HG03457 (cell line): ENCODE data around the gene FBL.
A peak's percentile ranks its signal among the peaks of the same experiment; 100 is the strongest.
"Not testable (repeated sequence)": the region's sequence is repeated elsewhere in the genome, so short reads cannot be mapped to it uniquely, and the experiment has no call there.

Experiments used
- ATAC-seq: cut with Tn5 transposase; IDR thresholded peaks from one replicate; pipeline ENCODE4 v1.9.1; 2021; ENCODE audit warnings: moderate number of reproducible peaks; ENCODE audit not compliant: unreplicated experiment

Gene FBL

DNA sequence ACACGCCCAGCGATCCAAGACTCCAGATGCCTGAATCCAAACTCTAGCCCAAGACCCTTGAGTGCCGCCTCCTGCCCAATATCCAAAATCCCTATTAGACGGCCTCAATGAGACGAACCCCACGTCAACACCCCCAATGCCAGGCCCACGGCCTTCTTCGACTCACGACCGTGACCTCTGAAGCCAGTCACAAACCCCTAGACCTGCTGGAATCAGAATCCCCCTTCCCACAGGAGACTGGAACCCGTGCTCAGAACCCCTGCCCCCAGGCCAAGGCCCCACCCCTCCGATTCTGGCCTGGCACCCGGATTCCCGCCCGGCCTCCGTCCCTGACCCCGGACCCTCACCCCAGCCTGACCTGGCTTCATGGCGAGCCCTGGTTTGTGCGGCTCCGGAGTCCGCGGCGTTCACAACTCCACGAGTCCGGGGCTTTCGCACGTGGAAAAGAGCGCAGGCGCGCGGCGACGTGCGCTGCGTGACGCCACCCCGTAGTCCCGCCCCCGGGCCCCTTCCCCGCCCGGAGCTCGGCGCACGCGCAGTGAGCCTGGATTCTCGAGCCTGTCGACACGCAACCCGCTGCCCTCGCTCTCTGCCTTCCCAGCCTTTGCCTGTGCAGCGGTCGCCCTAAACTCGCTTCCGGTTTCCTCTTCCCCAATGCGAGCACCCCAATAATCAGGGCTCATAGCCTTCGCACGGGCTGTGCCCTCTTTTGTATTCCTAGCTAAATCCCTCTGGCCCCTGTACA is at the start of gene FBL:
Gene FBL (minus strand): TSS at position 447 of the 745 bp plus-strand sequence. CDS start 79 bp downstream, at position 368.
- ATAC-seq = peak; percentile 50

DNA sequence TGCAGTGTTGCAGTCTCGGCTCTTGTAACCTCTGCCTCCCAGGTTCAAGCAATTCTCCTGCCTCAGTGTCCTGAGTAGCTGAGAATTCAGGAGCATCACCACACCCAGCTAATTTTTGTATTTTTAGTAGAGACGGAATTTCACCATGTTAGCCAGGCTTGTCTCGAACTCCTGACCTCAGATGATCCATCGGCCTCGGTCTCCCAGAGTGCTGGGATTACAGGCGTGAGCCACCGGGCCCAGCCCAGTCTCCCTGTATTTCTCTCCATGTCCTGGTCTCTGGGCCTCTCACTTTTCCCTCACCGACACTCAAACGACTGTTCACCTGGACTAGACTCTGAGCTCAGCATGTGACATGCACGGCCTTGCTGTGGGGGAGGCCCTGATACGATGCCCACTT is 48.9 kb upstream of the FBL start:
- ATAC-seq = not testable (repeated sequence)

DNA sequence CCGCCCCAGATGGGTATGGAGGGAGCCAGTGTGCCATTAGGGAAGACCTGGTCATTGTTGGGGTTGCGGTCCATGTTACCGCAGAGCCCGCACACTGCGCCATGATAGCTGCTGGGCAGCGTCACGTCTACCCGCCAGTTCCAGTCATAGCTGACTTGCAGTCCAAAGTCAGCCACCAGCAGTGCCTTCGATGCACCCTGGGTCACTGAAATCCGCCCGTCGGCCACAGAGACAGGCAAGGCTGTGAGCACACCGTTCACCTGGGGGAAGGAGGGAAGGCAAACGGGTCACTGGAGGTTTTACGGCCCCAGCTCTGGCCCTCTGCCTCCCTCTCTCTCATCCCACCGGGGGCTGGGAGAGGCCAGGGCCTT is 48.0 kb upstream of the FBL start:
- ATAC-seq = not testable (repeated sequence)

DNA sequence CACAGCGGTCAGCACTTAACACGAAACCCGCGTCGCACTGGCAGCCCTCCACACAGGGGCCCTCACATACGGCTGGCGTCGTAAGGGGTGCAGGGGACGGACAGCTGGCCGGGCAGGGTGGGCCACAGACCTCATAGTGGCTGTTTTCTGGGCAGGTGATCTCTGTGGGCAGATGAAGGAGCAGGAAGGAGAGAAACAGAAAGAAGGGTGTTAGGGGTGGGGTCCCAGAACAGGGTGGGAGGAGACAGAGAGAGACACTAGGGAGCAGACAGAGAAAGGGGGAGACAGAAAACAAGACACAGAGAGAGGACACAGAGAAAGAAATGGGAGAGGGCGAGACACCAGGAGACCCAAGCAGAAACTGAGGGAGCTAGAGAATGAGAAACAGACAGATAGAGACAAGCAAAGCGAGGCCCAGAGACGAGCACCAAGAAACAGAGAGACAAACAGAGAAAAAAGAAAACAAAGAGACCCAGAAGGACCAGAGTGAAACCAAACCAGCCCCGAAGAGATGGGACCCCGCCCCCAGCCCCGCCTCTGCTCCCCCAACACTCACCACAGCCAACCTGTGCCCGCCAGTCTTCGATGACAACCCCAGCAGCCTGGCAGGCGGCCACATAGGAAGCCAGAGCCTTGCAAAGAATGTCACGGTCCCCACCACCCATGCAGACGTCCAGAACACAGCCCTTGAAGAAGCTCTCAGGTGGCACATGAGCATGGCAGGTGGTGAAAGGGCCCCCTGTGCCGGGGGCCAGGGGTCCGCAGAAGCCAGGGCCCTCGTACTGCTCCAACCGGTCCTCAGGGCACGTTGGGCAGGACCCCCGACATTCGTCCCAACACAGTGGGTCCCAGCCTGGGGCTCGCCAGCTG is 47.4 kb upstream of the FBL start:
- ATAC-seq = not testable (repeated sequence)

DNA sequence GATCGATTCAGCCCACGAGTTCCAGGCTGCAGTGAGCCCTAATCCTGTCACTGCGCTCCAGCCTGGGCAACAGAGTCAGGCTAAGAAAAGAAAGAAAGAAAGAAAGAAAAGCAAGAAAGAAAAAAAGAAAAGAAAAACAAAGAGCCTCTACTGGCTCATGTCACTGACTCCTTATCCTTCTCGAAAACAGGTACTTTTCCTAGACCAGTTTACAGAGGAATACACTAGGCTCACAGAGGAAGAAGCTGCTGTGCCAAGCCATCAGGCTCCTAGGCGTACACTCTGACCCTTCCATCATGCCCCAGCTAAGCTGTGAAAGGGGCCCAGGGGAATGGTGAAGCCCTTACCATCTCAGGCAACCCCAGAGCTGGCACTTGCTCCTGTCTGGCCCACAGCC is 46.3 kb upstream of the FBL start:
- not testable (repeated sequence) for ATAC-seq

DNA sequence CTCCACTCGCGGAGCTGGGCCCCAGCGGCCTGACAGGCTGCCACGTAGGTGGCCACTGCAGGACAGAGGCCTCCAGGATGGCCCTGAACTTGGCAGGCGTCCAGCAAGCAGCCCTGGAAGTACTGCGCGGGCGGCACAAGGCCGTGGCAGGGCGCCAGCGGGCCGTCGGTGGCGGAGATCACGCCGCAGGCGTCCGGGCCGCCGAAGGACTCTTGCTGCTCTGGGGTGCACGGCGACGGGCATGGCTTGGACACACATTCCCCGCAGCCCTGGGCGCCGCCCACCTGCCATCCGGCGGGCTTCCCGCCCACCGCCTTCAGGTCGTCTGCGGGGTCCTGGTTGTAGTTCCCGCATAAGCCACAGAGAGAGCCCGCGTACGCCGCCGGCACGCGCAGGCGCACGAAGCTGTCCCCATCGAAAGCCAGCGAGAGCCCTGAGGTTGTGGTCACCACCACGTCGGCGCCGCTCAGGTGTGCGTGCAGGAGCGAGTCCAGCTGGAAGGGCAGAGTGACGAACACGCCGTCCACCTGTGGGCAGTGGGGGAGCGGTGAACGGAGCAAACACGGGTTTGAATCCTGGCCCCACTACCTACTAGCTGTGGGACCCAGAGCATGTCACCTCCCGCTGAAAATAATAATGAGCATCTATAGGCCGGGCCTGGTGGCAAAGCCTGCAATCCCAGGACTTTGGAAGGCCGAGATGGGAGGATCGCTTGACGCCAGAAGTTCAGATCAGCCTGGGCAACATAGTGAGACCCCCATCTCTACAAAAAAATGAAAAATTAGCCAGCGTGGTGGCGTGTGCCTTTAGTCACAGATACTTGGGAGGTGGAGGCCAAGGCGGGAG is 45.7 kb upstream of the FBL start:
- not testable (repeated sequence) for ATAC-seq

DNA sequence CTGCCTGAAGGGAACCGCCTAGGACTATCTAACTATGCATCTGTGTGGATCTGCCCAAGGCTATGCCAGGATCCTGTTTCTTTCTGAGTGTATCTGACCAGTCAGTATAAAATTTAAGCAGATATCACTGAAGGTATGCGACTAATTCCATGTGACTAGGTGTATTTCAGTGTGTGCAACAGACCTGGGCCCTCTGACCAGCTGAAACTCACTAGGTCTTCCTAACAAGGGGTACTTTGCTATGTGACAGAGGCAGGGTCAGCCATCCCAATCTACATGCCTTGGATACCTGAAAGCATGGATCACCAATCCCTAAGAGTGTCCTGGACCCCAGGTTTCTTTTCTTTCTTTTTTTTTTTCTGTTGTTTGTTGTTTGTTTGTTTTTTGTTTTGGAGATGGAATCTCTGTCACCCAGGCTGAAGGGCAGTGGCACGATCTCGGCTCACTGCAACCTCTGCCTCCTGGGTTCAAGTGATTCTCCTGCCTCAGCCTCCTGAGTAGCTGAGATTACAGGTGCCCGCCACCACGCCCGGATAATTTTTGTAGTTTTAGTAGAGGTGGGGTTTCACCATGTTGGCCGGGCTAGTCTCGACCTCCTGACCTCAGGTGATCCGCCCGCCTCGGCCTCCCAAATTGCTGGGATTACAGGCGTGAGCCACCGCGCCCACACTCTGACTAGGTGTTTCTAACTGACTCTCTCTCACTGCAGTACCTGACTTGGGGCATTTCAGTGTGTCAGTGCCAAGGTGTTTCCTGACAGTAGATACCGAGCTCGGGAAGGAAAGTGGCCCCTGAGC is 44.8 kb upstream of the FBL start:
- ATAC-seq = no peak

DNA sequence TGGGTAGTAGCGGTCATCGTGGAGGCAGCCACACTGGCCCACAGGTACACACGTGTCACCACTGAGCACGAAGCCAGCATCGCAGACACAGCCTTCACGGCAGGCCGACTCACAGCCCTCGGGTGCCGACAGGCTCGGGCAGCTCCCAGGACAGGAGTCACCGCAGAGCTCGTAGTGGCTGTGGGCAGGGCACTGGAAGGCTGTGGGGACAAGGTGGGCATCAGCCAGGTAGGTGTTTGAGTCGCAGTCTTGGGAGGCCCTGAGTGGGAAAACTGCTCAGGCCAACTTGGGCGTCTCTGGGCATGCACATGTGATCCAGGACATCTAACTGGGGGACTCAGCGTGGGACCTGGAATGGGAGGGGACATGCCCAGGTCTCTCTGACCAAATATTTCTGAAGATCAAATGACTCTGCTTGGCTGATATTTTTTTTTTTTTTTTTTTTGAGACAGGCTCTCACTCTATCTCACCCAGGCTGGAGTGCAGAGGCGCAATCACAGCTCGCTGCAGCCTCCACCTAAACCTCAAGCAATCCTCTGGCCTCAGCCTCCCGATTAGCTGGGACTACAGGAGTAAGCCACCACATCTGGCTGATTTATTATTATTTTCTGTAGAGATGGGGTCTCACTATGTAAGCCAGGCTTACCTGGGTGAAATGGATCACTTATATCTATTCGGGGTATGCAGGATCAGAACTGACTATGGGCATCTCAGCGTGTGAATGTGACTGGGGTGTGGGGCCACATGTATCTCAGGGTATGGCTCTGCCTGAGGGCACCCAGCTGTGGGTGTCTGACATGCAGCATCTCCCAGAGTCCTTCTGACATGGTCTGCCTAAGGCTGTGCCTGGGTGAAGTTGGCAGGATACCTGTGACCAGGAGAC is 43.9 kb upstream of the FBL start:
- not testable (repeated sequence) for ATAC-seq

DNA sequence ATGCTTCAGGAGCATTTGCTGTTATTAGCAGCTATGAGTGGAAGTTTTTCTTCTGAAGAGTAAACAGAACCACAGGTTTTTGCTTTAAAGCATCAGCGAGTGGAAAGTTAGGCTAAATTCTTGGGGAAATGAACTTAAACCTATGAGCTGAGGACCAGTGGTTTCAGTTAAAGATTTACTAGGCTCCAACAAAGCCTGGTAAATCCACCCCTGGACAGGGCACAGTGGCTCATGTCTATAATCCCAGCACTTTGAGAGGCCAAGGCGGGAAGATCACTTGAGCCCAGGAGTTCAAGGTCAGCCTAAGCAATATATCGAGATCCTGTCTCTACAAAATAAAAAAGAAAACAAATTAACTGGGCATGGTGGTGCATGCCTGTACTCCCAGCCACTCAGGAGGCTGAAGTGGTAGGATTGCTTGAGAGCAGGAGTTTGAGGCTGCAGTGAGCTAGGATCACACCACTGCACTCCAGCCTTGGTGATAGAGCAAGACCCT is 41.3 kb upstream of the FBL start:
- ATAC-seq = not testable (repeated sequence)

DNA sequence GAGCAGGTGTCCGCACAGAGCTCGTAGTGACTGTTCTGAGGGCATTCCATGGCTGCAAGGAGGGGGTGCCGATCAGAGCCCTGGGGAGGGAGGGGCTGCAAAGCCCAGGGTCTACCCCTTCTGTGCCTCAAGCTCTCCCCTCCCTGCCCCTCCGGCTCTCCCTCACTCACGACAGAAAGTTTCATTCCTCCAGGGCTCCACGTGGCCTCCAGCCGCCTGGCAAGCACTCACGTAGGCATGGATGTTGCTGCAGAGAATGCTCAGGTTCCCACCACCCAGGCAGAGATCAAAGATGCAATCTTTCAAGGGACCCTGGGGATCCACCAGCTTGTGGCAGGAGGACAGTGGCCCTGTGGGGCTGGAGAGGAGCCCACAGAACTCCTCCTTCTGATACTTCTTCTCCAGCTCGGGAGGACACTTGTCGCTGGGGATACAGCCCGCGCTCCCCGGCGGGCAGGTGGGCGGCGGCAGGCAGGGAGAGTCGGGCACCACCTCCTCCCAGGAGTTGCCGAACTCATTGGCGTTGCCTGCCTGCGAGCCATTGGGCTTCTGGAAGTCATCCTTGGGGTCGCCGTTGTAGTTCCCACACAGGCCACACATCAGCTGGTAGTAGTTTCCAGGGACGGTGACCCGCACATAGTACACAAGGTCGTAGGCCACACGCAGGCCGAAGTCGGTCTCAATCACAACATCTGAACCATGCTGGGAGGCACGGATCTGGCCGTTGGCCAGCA is 39.8 kb upstream of the FBL start:
- ATAC-seq = not testable (repeated sequence)

DNA sequence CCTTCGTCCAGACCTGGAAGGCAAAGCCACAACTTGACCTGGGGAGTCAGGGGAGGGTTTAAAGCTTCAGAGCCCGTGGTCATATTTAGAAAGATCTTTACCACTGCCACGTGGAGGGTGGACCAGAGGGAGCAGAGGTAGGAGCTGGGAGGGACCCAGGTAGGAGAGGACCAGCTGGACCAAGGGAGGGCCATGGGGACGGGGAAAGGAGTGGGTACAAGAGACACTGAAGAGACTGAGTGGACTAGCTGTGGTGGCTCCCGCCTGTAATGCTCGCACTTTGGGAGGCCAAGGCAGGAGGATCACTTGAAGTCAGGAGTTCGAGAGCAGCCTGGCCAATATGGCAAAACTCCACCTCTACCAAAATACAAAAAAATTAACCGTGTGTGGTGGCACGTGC is 38.5 kb upstream of the FBL start:
- ATAC-seq = not testable (repeated sequence)

DNA sequence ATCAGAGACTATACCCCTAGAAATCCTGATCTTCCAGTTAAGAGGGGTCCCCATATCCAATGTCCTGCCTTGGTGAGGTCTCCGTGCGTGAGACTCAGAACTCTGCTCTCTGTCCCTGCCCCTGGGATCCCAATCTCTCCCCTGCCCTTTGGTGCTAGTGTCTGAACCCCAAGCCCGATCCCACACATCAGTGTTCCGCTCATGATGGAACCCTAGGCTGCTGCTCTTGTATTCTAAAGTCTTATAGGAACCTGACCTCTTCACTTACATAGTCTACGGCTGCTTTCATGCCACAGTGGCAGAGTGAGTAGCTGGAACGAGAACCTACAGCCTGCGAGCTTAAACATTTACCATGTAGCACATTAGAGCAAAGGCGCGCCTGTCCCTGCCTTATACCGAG is 36.5 kb upstream of the FBL start:
- ATAC-seq = not testable (repeated sequence)

DNA sequence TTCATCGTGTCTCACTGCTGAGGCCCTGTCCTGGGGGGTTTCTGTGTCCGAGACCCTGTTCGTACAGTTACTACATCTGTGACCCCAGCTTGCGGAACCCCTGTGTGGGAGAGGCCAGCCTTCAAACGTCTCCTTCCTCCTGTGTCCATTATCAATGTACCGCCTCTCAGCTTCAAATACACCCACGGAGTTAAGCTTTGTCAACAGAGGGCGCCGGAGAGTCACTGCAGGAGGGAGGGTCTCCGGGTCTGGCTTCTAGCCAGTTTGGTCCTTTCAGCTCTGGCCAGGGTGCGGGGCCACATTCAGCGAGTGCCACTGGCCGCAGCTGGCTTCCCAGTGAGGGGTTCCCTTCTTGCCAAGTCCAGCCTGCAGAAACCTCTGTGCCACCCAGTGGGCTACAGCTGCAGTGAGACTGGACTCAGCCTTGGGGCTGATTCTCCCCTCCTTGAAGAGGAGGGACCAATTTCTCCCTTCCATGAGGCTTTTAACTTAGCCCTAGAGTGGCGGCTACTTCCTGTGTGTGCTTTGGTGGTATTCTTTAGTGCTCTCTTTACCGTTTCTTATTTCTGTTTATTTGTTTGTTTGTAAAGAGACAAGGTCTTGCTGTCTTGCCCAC is 35.4 kb upstream of the FBL start:
- ATAC-seq = not testable (repeated sequence)

DNA sequence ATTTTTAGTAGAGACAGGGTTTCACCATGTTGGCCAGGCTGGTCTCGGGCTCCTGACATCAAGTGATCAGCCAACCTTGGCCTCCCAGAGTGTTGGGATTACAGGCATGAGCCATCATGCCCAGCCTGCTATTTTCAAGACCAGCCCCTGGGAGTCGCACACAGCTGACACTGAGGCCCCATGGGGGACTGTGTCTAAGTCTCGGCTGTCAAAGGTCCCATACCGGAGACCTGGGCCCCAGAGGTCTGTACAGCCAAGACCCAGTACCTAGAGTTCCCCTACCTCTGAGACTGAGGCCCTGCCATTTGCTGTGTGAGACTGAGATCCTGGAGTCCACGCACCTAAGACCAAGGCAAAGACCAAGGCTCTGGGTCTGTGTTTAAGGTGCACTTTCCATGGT is 34.1 kb upstream of the FBL start:
- ATAC-seq = not testable (repeated sequence)

DNA sequence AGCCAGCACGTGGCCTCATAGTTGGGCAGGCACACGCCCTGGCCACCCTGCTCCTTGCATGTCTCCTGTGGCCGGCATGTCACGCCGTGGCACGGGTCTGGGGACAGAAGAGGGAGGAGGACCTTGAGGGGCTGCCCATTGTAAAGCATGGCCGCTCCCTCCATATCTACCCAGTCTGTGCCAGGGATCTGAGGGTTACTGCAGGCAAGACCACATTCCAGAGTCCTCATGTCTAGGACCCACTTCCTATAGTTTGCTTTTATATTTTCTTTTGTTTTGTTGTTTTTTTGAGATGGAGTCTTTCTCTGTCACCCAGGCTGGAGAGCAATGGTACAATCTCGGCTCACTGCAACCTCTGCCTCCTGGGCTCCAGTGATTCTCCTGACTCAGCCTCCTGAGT is 33.6 kb upstream of the FBL start:
- ATAC-seq = not testable (repeated sequence)

DNA sequence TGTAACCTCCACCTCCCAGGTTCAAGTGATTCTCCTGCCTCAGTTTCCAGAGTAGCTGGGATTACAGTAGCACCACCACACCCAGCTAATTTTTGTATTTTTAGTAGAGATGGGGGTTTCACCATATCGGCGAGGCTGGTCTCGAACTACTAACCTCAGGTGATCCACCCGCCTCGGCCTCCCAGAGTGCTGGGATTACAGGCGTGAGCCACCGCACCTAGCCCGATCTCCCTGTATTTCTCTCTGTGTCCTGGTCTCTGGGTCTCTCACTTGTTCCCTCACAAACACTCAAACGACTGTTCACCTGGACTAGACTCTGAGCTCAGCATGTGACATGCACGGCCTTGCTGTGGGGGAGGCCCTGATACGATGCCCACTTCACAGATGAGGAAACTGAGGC is 32.7 kb upstream of the FBL start:
- ATAC-seq = not testable (repeated sequence)

DNA sequence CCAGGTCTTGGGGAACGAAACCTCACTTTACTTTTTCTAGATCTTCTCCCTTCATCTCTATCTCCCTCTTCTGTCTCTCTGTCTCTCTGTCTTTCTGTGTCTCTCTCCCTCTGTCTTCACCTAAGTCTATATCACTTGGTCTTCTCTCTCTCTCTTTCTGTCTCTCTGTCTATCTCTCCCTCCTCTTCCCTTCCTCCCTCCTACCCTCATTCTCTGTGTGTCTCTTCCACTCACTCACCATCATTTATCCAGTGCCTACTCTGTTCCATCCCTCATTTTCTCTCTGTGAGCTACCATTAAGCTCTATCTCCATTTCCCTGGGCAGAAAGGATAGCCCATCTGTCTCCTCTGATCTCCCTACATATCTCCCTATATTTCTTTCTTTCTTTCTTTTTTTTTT is 32.2 kb upstream of the FBL start:
- no peak for ATAC-seq

DNA sequence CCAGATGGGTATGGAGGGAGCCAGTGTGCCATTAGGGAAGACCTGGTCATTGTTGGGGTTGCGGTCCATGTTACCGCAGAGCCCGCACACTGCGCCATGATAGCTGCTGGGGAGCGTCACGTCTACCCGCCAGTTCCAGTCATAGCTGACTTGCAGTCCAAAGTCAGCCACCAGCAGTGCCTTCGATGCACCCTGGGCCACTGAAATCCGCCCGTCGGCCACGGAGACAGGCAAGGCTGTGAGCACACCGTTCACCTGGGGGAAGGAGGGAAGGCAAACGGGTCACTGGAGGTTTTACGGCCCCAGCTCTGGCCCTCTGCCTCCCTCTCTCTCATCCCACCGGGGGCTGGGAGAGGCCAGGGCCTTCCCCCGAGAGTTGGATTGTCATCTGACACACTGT is 31.8 kb upstream of the FBL start:
- not testable (repeated sequence) for ATAC-seq
